ENCODE measurements around the gene AUTS2. TPM values are rescaled to one million over a fixed set of nuclear protein-coding genes. Genes with fewer than 3 reads are reported as not detected.

Gene AUTS2
- total and polyA plus RNA-seq, 9 of the 15 experiments (the other 6 are each of a cell fraction or from before 2014, with no cell fraction given), result 0.58 TPM; not detected in 8

GRCh38 chr7:70506434-70506833 is 908.2 kb downstream of the AUTS2 start (continued):
- TF ChIP-seq REST (IDR thresholded peaks at IDR 0.05; ENCODE audit: borderline replicate concordance), result peak; percentile 30; the same call in 1 of the 2 replicates
- TF ChIP-seq REST (CRISPR knock-in tag; IDR thresholded peaks at IDR 0.05; ENCODE audit: low read depth), result no peak
- TF ChIP-seq MAFF (IDR thresholded peaks at IDR 0.05; ENCODE audit: low read length), result no peak
- TF ChIP-seq CTCF (IDR thresholded peaks at IDR 0.05 in 2 of 3, conservative IDR thresholded peaks at IDR 0.05 in 1 of 3; ENCODE audit: insufficient read depth in 2 of 3, low read depth in 1 of 3, low read length in 3 of 3), result peak in 2 of 3 experiments; percentile 13 to 32; a peak in 2 of 6 replicates
